Measurements from ENCODE around the gene MANBA. TPM values are rescaled to one million over a fixed set of nuclear protein-coding genes. Genes with fewer than 3 reads are reported as not detected.

MANBA gene
- total RNA-seq, 1 experiment from 2014 or later, result 14.5 TPM

DNA sequence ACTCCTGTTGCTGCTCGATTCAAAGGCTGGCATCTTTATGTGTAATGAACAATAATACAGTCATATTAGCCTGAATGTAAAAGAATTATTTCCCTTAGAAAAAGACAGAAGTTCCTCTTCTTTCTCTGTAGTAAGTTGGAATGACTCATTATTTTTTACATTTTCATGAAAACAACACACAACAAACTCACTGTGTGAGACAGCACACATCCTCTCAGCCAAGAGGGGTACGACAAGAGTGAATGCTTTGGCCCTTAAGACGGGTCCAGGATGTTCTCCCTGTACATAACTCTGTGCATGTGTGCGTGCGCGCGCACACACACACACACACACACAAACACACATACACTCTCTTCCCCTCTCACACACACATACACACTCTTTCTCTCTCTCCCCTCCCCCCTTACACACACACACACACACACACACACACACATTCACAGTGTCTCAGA, 72.8 kb downstream of the MANBA start:
- no peaks in the 10 kb centered on the region for H3K9me3 ChIP-seq (ENCODE audit: control insufficient read depth, insufficient read depth, low read depth, low read length)
- no peak overlapping the region for H3K27ac ChIP-seq (ENCODE audit: low read length)
- H3K36me3 ChIP-seq (ENCODE audit: control insufficient read depth, insufficient read depth, low read length), result no peaks in the 10 kb centered on the region
- ChIA-PET CTCF (no interaction called here), POLR2A (no interaction called here)
- DNase-seq (ENCODE audit: low read depth, low spot score) (no peak), ATAC-seq (no peak)
- intact Hi-C loops (cut with micrococcal nuclease; ENCODE audit: unreplicated experiment) (no loop called here), in situ Hi-C loops (cut with HindIII; ENCODE audit: low pct_unique_long_range_greater_than_20kb, low sequenced_read_pairs) (no loop called here)
- no peak overlapping the region for H3K4me3 ChIP-seq (ENCODE audit: low read depth in 2 of 2, low read length in 2 of 2)
- no TSS peak for BruUV-seq (replicated peaks)
- TF ChIP-seq, protein P1, sequence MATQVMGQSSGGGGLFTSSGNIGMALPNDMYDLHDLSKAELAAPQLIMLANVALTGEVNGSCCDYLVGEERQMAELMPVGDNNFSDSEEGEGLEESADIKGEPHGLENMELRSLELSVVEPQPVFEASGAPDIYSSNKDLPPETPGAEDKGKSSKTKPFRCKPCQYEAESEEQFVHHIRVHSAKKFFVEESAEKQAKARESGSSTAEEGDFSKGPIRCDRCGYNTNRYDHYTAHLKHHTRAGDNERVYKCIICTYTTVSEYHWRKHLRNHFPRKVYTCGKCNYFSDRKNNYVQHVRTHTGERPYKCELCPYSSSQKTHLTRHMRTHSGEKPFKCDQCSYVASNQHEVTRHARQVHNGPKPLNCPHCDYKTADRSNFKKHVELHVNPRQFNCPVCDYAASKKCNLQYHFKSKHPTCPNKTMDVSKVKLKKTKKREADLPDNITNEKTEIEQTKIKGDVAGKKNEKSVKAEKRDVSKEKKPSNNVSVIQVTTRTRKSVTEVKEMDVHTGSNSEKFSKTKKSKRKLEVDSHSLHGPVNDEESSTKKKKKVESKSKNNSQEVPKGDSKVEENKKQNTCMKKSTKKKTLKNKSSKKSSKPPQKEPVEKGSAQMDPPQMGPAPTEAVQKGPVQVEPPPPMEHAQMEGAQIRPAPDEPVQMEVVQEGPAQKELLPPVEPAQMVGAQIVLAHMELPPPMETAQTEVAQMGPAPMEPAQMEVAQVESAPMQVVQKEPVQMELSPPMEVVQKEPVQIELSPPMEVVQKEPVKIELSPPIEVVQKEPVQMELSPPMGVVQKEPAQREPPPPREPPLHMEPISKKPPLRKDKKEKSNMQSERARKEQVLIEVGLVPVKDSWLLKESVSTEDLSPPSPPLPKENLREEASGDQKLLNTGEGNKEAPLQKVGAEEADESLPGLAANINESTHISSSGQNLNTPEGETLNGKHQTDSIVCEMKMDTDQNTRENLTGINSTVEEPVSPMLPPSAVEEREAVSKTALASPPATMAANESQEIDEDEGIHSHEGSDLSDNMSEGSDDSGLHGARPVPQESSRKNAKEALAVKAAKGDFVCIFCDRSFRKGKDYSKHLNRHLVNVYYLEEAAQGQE (IDR thresholded peaks at IDR 0.05; ENCODE audit: insufficient read depth in 1 of 2, low read depth in 2 of 2, low read length in 1 of 2), result no peak
- TF ChIP-seq SIN3A (IDR thresholded peaks at IDR 0.05; ENCODE audit: borderline replicate concordance, insufficient read depth, low read depth, low read length) (no peak), POLR2AphosphoS5 (IDR thresholded peaks at IDR 0.05; ENCODE audit: low read depth, low read length) (no peak), TCF7L2 (IDR thresholded peaks at IDR 0.05; ENCODE audit: low read depth, low read length) (no peak)
- TF ChIP-seq, protein P2, sequence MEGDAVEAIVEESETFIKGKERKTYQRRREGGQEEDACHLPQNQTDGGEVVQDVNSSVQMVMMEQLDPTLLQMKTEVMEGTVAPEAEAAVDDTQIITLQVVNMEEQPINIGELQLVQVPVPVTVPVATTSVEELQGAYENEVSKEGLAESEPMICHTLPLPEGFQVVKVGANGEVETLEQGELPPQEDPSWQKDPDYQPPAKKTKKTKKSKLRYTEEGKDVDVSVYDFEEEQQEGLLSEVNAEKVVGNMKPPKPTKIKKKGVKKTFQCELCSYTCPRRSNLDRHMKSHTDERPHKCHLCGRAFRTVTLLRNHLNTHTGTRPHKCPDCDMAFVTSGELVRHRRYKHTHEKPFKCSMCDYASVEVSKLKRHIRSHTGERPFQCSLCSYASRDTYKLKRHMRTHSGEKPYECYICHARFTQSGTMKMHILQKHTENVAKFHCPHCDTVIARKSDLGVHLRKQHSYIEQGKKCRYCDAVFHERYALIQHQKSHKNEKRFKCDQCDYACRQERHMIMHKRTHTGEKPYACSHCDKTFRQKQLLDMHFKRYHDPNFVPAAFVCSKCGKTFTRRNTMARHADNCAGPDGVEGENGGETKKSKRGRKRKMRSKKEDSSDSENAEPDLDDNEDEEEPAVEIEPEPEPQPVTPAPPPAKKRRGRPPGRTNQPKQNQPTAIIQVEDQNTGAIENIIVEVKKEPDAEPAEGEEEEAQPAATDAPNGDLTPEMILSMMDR (IDR thresholded peaks at IDR 0.05), result no peak
- H3K27me3 ChIP-seq (ENCODE audit: control insufficient read depth, insufficient read depth, low read length), result no peaks in the 10 kb centered on the region
- H3K4me1 ChIP-seq (ENCODE audit: control insufficient read depth, insufficient read depth, low read length), result no peaks in the 10 kb centered on the region

DNA sequence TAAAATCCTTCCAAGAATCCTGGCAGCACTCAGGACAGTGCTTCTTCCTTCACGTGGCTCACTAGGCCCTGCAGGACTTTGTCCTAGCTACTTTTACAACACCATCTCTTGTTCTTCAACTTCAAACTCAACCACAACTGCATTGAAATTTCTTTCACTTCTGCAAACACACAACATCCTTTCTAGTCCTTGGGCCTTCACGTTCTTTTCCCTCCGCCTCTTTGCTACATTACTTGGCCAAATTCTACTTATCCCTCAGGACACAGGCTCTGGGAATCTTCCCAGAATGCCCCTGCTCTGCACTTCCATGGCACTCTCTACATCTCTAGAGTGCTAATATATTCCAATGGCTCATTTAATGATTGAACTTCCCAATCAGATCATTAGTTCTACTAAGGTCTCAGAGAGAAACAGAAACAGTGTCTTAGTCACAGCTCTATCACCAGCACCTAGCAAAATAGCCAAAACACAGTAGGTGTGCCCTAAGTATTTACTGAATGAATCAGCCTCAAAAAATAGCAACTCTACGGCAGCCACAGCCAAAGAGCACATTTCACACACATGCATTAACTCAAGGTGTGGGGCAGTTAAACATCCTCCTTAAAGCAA, 73.3 kb downstream of the MANBA start:
- Histone ChIP-seq H3K27ac (ENCODE audit: low read length) (no peak overlapping the region), H3K4me3 (ENCODE audit: low read depth in 2 of 2, low read length in 2 of 2) (no peak overlapping the region), H3K27me3 (ENCODE audit: control insufficient read depth, insufficient read depth, low read length) (no peaks in the 10 kb centered on the region), H3K36me3 (ENCODE audit: control insufficient read depth, insufficient read depth, low read length) (no peaks in the 10 kb centered on the region), H3K4me1 (ENCODE audit: control insufficient read depth, insufficient read depth, low read length) (no peaks in the 10 kb centered on the region), H3K9me3 (ENCODE audit: control insufficient read depth, insufficient read depth, low read depth, low read length) (no peaks in the 10 kb centered on the region)
- ChIA-PET POLR2A (no interaction called here), CTCF (no interaction called here)
- intact Hi-C loops (cut with micrococcal nuclease; ENCODE audit: unreplicated experiment), result no loop called here
- ATAC-seq (no peak), DNase-seq (ENCODE audit: low read depth, low spot score) (no peak)
- in situ Hi-C loops (cut with HindIII; ENCODE audit: low pct_unique_long_range_greater_than_20kb, low sequenced_read_pairs), result no loop called here
- no TSS peak for BruUV-seq (replicated peaks)
- TF ChIP-seq POLR2AphosphoS5 (IDR thresholded peaks at IDR 0.05; ENCODE audit: low read depth, low read length) (no peak), TCF7L2 (IDR thresholded peaks at IDR 0.05; ENCODE audit: low read depth, low read length) (no peak), SIN3A (IDR thresholded peaks at IDR 0.05; ENCODE audit: borderline replicate concordance, insufficient read depth, low read depth, low read length) (no peak)
- TF ChIP-seq, protein P1 (IDR thresholded peaks at IDR 0.05; ENCODE audit: insufficient read depth in 1 of 2, low read depth in 2 of 2, low read length in 1 of 2), result no peak
